ENCODE data around the gene EIF3D. TPM values are rescaled to one million over a fixed set of nuclear protein-coding genes. Genes with fewer than 3 reads are reported as not detected.

EIF3D gene
- total RNA-seq, 1 donor from 2014 or later, result 143 TPM

DNA sequence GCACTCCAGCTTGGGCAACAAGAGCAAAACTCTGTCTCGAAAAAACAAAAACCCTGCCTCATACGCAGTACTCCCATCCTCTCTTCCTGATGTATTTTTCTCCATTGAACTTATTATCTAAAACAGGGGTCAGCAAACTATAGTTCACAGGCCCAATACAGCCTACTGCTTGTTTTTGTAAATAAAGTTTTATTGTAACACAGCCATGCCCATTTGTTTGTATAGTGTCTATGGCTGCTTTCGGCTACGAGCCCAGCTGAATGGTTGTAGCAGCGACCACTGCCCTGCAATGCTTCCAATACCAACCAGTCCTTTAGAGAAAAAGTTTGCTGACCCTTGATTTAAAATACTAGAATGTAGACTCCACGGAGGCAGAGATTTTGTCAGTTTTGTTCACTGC is 53.6 kb downstream of the EIF3D start:
- Mint-ChIP-seq H3K27ac (ENCODE audit: unreplicated experiment) (no peak overlapping the region), H3K4me1 (ENCODE audit: low read depth, unreplicated experiment) (peaks cover 2% of the 10 kb centered on the region), H3K4me3 (ENCODE audit: unreplicated experiment) (no peak overlapping the region), H3K27me3 (ENCODE audit: unreplicated experiment) (peaks cover 4% of the 10 kb centered on the region), H3K36me3 (ENCODE audit: unreplicated experiment) (no peaks in the 10 kb centered on the region), H3K9me3 (ENCODE audit: unreplicated experiment) (no peaks in the 10 kb centered on the region)
- TF ChIP-seq, protein P1, sequence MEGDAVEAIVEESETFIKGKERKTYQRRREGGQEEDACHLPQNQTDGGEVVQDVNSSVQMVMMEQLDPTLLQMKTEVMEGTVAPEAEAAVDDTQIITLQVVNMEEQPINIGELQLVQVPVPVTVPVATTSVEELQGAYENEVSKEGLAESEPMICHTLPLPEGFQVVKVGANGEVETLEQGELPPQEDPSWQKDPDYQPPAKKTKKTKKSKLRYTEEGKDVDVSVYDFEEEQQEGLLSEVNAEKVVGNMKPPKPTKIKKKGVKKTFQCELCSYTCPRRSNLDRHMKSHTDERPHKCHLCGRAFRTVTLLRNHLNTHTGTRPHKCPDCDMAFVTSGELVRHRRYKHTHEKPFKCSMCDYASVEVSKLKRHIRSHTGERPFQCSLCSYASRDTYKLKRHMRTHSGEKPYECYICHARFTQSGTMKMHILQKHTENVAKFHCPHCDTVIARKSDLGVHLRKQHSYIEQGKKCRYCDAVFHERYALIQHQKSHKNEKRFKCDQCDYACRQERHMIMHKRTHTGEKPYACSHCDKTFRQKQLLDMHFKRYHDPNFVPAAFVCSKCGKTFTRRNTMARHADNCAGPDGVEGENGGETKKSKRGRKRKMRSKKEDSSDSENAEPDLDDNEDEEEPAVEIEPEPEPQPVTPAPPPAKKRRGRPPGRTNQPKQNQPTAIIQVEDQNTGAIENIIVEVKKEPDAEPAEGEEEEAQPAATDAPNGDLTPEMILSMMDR (IDR thresholded peaks at IDR 0.05; ENCODE audit: partially characterized antibody, unreplicated experiment), result no peak
- no peak for DNase-seq

DNA sequence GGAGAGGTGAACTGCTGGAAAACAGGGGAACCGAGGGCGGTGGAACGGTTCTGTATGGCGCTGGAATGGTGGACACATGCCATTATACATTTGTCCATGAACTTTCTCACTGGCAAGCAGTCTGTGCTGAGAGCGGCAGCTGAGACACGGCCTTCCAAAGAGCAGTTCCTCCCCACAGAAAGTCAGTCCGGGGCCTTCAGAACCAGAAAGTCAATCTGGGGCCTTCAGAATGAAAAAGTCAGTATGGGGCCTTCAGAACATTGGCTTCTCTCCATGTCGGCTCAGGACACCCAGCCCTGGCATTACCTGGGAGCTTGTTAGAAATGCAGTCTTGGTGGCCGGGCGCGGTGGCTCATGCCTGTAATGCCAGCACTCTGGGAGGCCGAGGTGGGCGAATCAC is 56.3 kb downstream of the EIF3D start:
- no peak overlapping the region for H3K27ac Mint-ChIP-seq (ENCODE audit: unreplicated experiment)
- no peaks in the 10 kb centered on the region for H3K9me3 Mint-ChIP-seq (ENCODE audit: unreplicated experiment)
- no peaks in the 10 kb centered on the region for H3K36me3 Mint-ChIP-seq (ENCODE audit: unreplicated experiment)
- H3K27me3 Mint-ChIP-seq (ENCODE audit: unreplicated experiment), result peaks cover 5% of the 10 kb centered on the region
- H3K4me3 Mint-ChIP-seq (ENCODE audit: unreplicated experiment), result no peak overlapping the region
- DNase-seq, result no peak
- TF ChIP-seq, protein P1 (IDR thresholded peaks at IDR 0.05; ENCODE audit: partially characterized antibody, unreplicated experiment), result no peak
- H3K4me1 Mint-ChIP-seq (ENCODE audit: low read depth, unreplicated experiment), result peaks cover 5% of the 10 kb centered on the region

DNA sequence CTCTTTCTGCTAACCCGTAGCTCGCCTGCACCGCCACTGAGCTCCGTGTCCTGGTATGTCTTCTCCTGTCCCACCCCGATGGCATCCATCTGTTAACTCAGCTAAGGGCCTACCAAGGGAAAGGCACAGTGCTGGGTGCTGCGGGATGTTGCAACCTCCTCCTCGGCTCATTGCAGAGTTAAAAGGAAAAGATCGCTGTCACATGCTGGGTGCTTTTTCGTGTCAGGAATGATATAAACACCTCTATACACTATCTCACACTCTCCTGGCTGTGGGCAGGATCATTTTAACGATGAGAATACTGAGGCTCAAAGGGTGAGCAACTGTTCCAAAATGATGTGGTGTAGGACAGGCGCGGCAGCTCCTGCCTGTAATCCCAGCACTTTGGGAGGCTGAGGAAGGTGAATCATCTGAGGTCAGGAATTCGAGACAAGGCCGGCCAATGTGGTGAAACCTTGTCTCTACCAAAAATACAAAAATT is 57.6 kb downstream of the EIF3D start:
- Mint-ChIP-seq H3K27ac (ENCODE audit: unreplicated experiment) (no peak overlapping the region), H3K4me3 (ENCODE audit: unreplicated experiment) (no peak overlapping the region), H3K36me3 (ENCODE audit: unreplicated experiment) (no peaks in the 10 kb centered on the region), H3K9me3 (ENCODE audit: unreplicated experiment) (no peaks in the 10 kb centered on the region), H3K4me1 (ENCODE audit: low read depth, unreplicated experiment) (peaks cover 5% of the 10 kb centered on the region), H3K27me3 (ENCODE audit: unreplicated experiment) (peaks cover 5% of the 10 kb centered on the region)
- no peak for DNase-seq
- TF ChIP-seq, protein P1 (IDR thresholded peaks at IDR 0.05; ENCODE audit: partially characterized antibody, unreplicated experiment), result no peak

DNA sequence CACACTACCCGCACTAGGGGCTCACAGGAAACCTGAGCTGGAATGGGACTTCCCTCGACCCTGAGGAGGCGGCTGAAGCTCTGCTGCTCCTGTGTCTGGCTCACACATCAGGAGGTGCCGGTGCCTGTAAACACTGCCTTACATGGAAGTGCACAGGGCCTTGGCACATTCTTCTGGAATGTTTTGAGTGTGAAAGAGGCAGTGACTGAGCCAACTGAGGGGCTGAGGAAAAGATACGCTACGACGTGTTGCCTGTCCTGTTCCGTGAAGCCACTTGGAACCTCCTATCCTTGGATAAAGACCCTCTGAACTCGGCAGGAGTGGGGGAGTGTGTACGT is 58.0 kb downstream of the EIF3D start:
- Mint-ChIP-seq H3K27ac (ENCODE audit: unreplicated experiment) (no peak overlapping the region), H3K36me3 (ENCODE audit: unreplicated experiment) (no peaks in the 10 kb centered on the region), H3K27me3 (ENCODE audit: unreplicated experiment) (peaks cover 5% of the 10 kb centered on the region), H3K4me3 (ENCODE audit: unreplicated experiment) (no peak overlapping the region), H3K9me3 (ENCODE audit: unreplicated experiment) (no peaks in the 10 kb centered on the region), H3K4me1 (ENCODE audit: low read depth, unreplicated experiment) (peaks cover 5% of the 10 kb centered on the region)
- TF ChIP-seq, protein P1 (IDR thresholded peaks at IDR 0.05; ENCODE audit: partially characterized antibody, unreplicated experiment), result no peak
- DNase-seq, result no peak

DNA sequence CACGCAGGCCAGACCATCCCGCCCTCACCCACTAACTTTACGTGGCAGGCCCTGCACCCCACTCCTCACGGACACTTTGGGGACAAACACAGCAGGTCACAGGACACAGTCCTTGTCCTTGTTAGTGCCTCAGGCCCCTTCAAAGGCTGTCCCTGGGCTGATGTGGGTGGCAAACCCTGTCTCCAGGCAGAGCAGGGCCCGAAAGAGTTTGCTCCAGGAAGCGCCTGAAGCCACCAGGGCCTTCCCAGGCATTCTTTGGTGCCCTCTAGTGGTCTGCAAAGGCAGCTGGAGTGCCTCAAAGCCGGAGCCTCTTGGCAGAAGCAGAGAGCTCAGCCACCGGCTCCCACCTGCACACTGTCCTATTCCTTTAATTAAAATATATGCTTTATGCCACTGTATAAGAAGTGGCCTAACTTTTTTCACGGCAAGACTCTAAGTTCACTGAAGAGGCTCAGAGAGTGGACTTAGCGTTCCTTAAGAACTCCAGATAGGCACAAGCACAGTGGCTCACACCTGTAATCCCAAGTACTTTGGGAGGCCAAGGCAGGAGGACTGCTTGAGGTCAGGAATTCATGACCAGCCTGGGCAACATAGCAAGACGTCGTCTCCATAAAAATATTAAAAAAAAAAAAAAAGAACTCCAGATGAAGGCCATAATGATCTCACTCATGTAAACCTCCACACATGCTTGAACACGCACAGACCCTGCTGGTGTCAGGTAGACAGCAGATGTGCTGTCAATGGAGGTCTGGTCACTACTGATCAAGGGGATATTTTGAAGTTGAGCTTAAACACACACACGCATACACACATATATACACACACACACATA is 58.6 kb downstream of the EIF3D start:
- Mint-ChIP-seq H3K4me1 (ENCODE audit: low read depth, unreplicated experiment) (peaks cover 5% of the 10 kb centered on the region), H3K4me3 (ENCODE audit: unreplicated experiment) (no peak overlapping the region), H3K36me3 (ENCODE audit: unreplicated experiment) (peaks cover 2% of the 10 kb centered on the region), H3K9me3 (ENCODE audit: unreplicated experiment) (no peaks in the 10 kb centered on the region), H3K27ac (ENCODE audit: unreplicated experiment) (no peak overlapping the region), H3K27me3 (ENCODE audit: unreplicated experiment) (peaks cover 5% of the 10 kb centered on the region)
- TF ChIP-seq, protein P1 (IDR thresholded peaks at IDR 0.05; ENCODE audit: partially characterized antibody, unreplicated experiment), result peak; percentile 87
- DNase-seq, result peak; percentile 83
